ENCODE data around the gene ZMAT2. TPM values are rescaled to one million over a fixed set of nuclear protein-coding genes. Genes with fewer than 3 reads are reported as not detected.
"Not testable (repeated sequence)": the region's sequence is repeated elsewhere in the genome, so short reads cannot be mapped to it uniquely, and the experiment has no call there.

ZMAT2 gene, protein sequence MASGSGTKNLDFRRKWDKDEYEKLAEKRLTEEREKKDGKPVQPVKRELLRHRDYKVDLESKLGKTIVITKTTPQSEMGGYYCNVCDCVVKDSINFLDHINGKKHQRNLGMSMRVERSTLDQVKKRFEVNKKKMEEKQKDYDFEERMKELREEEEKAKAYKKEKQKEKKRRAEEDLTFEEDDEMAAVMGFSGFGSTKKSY
- total RNA-seq (100 to 1,000 TPM in 1 of 2 donors, 10 to 100 TPM in 1; 36.5 to 102 TPM), polyA plus RNA-seq (ENCODE audit: insufficient read length in 2 of 2) (100 to 1,000 TPM; 103 to 109 TPM)
- long read RNA-seq, donor 1, transcript ZMAT2-201 (6 exons, 1,647 nt) = major isoform, 26 of 26 reads
- long read RNA-seq, donor 1, partial matches to known transcripts = 0 of 26 reads
- long read RNA-seq, donor 1, other reads (novel, unspliced or antisense) = 0 of 26 reads
- long read RNA-seq, donor 2, transcript ZMAT2-201 (6 exons, 1,647 nt) = major isoform, 5 of 5 reads
- long read RNA-seq, donor 2, partial matches to known transcripts = 0 of 5 reads
- long read RNA-seq, donor 2, other reads (novel, unspliced or antisense) = 0 of 5 reads
- long read RNA-seq, donor 3, transcript ZMAT2-201 (6 exons, 1,647 nt) = major isoform, 10 of 10 reads
- long read RNA-seq, donor 3, partial matches to known transcripts = 0 of 10 reads
- long read RNA-seq, donor 3, other reads (novel, unspliced or antisense) = 0 of 10 reads
- long read RNA-seq, donor 4, transcript ZMAT2-201 (6 exons, 1,647 nt) = major isoform, 26 of 33 reads
- long read RNA-seq, donor 4, partial matches to known transcripts = 6 of 33 reads
- long read RNA-seq, donor 4, other reads (novel, unspliced or antisense) = 0 of 33 reads

DNA sequence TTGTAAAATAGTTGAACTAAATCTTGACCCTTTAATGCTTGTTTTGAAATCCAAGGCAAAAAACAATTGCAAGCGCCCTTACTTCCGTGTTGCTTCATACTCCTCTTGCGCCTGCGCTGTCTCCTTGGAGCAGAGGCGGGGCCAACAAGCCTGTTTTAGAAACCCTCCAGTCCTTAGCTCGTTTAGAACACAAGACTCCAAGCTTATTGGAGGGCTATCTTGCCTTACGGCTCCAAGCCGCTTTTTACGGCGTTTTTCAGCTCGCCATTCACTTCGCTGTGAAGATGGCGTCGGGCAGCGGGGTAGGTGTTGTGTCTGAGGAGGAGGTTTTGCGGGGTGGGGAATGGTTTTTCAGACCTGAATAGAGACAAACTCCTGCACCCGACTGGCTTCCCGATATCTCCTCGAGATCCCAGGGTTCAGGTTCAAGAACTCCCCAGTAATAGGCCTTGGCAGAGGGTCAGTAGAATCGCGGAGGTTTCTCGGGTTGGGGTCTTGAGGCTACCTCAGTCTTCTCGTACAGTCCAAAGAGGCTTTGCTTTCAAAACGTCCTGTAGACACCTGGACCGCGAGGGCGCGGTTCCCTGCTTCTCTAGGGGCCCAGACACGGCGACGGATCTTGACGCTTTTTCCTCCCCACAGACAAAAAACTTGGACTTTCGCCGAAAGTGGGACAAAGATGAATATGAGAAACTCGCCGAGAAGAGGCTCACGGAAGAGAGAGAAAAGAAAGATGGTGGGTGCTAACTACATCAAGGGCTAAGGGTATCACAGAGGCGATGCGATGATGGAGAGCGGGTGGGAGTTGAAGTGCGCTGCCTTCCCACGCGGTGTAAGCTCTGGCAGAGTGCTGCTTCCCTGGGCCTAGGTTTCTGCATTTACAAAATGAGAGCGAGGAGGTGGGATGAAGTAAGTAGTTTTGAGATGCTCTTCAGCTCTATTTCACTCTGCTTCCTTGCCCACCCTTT lies at the start of gene ZMAT2:
TSS of gene ZMAT2 (plus strand) at position 271 of the 968 bp plus-strand sequence. CDS start at position 285, 14 bp downstream.
- peaks cover 47% of the 10 kb centered on the region for H3K36me3 ChIP-seq (ENCODE audit: control insufficient read depth, insufficient read depth, low read length)
- H3K4me1 ChIP-seq (ENCODE audit: control insufficient read depth, insufficient read depth, low read length) = peaks cover 4% of the 10 kb centered on the region
- peak within 1 kb of the TSS; percentile 42 for H3K27ac ChIP-seq (ENCODE audit: low read depth, low read length)
- peak; percentile 94 to 99 (median 96) for DNase-seq (ENCODE audit: low read depth in 4 of 6, low spot score in 6 of 6)
- peak within 1 kb of the TSS; percentile 81 for H3K4me3 ChIP-seq (ENCODE audit: low read depth, low read length)
- WGBS (ENCODE audit: insufficient coverage) = 3% methylated on average over 27 of the region's 44 CpGs
- H3K27me3 ChIP-seq (ENCODE audit: control insufficient read depth, insufficient read depth, low read length) = no peaks in the 10 kb centered on the region
- H3K9me3 ChIP-seq (ENCODE audit: control insufficient read depth, insufficient read depth, low read length) = no peaks in the 10 kb centered on the region

DNA sequence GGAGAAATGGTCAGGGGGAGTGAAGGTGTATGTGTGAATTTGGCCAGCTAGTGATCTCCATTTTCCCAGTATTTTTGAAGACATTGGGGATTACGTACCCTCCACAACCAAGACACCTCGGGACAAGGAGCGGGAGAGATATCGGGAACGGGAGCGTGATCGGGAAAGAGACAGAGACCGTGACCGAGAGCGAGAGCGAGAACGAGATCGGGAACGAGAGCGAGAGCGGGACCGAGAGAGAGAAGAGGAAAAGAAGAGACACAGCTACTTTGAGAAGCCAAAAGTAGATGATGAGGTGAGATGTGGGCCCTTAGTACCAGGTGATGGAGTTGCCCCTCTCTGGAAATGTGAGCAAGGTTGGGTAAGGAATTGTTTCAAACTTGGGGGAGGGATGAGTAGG lies 41.4 kb upstream of the ZMAT2 start:
- WGBS (ENCODE audit: insufficient coverage) = 98% methylated on average over 17 of the region's 17 CpGs

DNA sequence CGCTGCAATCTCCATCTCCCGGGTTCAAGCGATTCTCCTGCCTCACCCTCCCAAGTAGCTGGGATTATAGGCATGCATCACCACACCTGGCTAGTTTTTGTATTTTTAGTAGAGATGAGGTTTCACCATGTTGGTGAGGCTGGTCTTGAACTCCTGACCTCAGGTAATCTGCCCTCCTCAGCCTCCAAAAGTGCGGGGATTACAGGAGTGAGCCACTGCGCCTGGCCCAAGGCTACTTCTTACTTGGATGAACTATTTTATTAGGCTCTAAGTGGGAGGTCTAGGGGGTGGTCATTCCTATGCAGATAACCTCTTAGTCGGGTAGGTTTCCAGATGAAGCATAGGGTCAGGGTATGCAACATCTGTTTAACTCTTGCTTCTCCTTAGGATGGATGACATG lies 39.9 kb upstream of the ZMAT2 start:
- 90% methylated on average over 3 of the region's 6 CpGs for WGBS (ENCODE audit: insufficient coverage)
- H3K36me3 ChIP-seq (ENCODE audit: control insufficient read depth, insufficient read depth, low read length) = peaks cover 49% of the 10 kb centered on the region
- not testable (repeated sequence) for H3K27me3 ChIP-seq (ENCODE audit: control insufficient read depth, insufficient read depth, low read length); DNase-seq (ENCODE audit: low read depth in 4 of 6, low spot score in 6 of 6); H3K27ac ChIP-seq (ENCODE audit: low read depth, low read length); H3K9me3 ChIP-seq (ENCODE audit: control insufficient read depth, insufficient read depth, low read length); H3K4me3 ChIP-seq (ENCODE audit: low read depth, low read length)
- peaks cover 13% of the 10 kb centered on the region for H3K4me1 ChIP-seq (ENCODE audit: control insufficient read depth, insufficient read depth, low read length)

More for the DNA sequence above, 41.4 kb upstream of the ZMAT2 start:
- DNase-seq (ENCODE audit: low read depth in 4 of 6, low spot score in 6 of 6) = no peak
- Histone ChIP-seq H3K27me3 (ENCODE audit: control insufficient read depth, insufficient read depth, low read length) (no peaks in the 10 kb centered on the region), H3K4me3 (ENCODE audit: low read depth, low read length) (no peak overlapping the region), H3K36me3 (ENCODE audit: control insufficient read depth, insufficient read depth, low read length) (peaks cover 55% of the 10 kb centered on the region), H3K9me3 (ENCODE audit: control insufficient read depth, insufficient read depth, low read length) (no peaks in the 10 kb centered on the region), H3K27ac (ENCODE audit: low read depth, low read length) (no peak overlapping the region), H3K4me1 (ENCODE audit: control insufficient read depth, insufficient read depth, low read length) (peaks cover 5% of the 10 kb centered on the region)

DNA sequence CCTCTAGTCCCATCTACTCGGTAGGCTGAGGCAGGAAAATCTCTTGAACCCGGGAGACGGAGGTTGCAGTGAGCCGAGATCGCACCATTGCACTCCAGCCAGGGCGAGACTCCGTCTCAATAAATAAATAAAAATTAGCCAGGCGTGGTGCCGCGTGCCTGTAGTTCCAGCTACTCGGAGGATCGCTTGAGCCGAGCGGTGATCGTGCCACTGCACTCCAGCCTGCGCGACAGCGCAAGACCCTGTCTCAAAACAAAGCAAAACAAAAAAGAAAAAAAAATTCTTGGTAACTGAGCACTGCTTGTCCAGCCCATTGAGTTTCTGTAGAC lies 36.3 kb upstream of the ZMAT2 start:
- Histone ChIP-seq H3K27ac (ENCODE audit: low read depth, low read length) (peak overlapping the region; percentile 90), H3K4me1 (ENCODE audit: control insufficient read depth, insufficient read depth, low read length) (peaks cover 20% of the 10 kb centered on the region), H3K27me3 (ENCODE audit: control insufficient read depth, insufficient read depth, low read length) (no peaks in the 10 kb centered on the region), H3K4me3 (ENCODE audit: low read depth, low read length) (peak overlapping the region; percentile 92), H3K36me3 (ENCODE audit: control insufficient read depth, insufficient read depth, low read length) (peaks cover 30% of the 10 kb centered on the region), H3K9me3 (ENCODE audit: control insufficient read depth, insufficient read depth, low read length) (no peaks in the 10 kb centered on the region)
- 7% methylated on average over 17 of the region's 18 CpGs for WGBS (ENCODE audit: insufficient coverage)
- DNase-seq (ENCODE audit: low read depth in 4 of 6, low spot score in 6 of 6) = no peak

DNA sequence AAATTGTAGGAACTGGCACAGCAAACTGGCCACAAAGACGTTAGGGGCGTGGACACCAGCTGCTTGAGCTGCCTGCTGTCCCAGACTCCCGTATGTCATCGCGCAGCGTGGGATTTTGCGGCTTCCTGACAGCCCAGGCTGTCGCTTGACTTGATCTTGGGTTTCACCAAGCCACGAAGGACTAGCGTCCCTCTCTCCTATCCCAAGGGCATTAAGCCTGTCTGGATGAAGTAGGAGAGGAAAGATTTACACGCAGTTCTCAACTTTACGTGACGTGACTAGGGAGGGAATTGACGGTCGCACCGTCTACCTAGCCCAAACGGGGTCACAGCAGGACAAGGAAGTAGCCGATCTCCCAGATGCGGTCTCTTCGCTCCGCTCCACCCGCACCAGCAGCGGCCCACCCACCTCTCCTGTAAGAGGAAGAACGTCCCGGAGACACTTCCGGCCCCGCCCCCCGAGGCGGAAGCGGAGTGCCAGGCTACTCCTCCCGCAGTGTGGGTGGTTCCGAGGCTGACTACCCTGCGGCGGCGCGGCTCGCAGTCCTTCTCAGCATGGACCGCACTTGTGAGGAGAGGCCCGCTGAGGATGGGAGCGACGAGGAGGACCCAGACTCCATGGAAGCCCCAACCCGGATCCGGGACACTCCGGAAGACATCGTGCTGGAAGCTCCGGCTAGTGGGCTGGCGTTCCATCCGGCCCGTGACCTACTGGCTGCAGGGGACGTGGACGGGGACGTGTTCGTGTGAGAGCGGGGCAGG lies 35.7 kb upstream of the ZMAT2 start, which contains the start of gene WDR55:
TSS of gene WDR55 (plus strand) at position 546 of the 761 bp plus-strand sequence. CDS start at position 555, 9 bp downstream.
- peak; percentile 75 to 98 (median 88) for DNase-seq (ENCODE audit: low read depth in 4 of 6, low spot score in 6 of 6)
- under 1% methylated on average over 51 of the region's 54 CpGs for WGBS (ENCODE audit: insufficient coverage)
- no peaks in the 10 kb centered on the region for H3K9me3 ChIP-seq (ENCODE audit: control insufficient read depth, insufficient read depth, low read length)
- peak within 1 kb of the TSS; percentile 90 for H3K27ac ChIP-seq (ENCODE audit: low read depth, low read length)
- peak within 1 kb of the TSS; percentile 92 for H3K4me3 ChIP-seq (ENCODE audit: low read depth, low read length)
- H3K27me3 ChIP-seq (ENCODE audit: control insufficient read depth, insufficient read depth, low read length) = no peaks in the 10 kb centered on the region
- H3K36me3 ChIP-seq (ENCODE audit: control insufficient read depth, insufficient read depth, low read length) = peaks cover 30% of the 10 kb centered on the region
- peaks cover 20% of the 10 kb centered on the region for H3K4me1 ChIP-seq (ENCODE audit: control insufficient read depth, insufficient read depth, low read length)

DNA sequence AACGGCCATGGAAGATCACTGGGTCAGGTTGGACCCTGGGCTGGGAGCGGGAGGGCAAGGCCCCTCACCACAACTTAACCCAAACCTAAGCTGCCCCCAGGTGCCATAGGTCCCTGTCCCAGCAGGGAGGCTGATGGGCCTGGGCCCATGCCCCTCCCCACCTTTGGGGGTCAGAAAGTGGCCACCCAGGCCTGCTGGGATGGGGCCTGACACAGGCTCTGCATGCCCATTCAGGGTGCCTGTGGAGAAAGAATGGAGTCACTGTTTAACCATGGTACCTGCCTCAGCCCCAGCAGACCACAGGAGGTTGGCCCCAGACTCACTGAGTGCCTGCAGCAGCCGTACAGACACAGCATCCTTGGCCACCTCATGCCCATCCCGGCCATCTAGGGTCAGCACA lies 29.2 kb upstream of the ZMAT2 start:
- H3K27me3 ChIP-seq (ENCODE audit: control insufficient read depth, insufficient read depth, low read length); H3K4me3 ChIP-seq (ENCODE audit: low read depth, low read length); DNase-seq (ENCODE audit: low read depth in 4 of 6, low spot score in 6 of 6); H3K4me1 ChIP-seq (ENCODE audit: control insufficient read depth, insufficient read depth, low read length); H3K27ac ChIP-seq (ENCODE audit: low read depth, low read length); H3K9me3 ChIP-seq (ENCODE audit: control insufficient read depth, insufficient read depth, low read length): not testable (repeated sequence)
- WGBS (ENCODE audit: insufficient coverage) = no CpG with 5 or more reads among the region's 4 CpGs
- peaks cover 69% of the 10 kb centered on the region for H3K36me3 ChIP-seq (ENCODE audit: control insufficient read depth, insufficient read depth, low read length)

DNA sequence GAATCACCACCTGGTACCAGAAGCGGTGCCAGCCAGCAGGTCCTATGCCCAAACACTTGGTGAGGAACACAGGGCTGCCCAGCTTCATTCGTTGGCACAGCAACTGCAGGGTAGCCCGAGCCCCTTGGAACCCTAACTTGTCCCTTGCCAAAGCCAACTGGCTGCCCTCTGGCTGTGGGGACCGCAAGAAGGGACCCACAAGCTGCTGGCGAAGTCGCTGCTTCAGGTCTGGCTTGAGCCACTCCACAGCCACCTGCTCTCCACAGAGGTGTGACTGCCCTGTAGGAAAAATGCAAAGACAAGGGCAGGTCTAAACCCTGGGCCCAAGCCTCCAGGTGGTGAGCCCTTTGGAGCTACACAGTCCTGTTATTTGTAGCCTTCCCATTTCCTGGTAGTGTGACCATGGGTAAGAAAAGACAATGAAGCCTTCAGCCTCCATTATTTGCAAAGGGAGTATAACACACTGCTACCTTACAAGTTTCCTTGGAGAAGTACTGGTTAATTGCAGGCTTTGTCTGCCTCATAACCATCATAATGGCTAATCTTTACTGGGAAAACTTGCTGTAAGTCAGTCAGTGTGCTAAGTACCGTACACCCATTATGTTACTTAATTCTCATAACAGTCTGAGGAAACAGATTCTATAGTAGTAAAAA lies 28.6 kb upstream of the ZMAT2 start:
- Histone ChIP-seq H3K27ac (ENCODE audit: low read depth, low read length) (no peak overlapping the region), H3K4me3 (ENCODE audit: low read depth, low read length) (no peak overlapping the region), H3K36me3 (ENCODE audit: control insufficient read depth, insufficient read depth, low read length) (peaks cover 75% of the 10 kb centered on the region), H3K27me3 (ENCODE audit: control insufficient read depth, insufficient read depth, low read length) (no peaks in the 10 kb centered on the region), H3K9me3 (ENCODE audit: control insufficient read depth, insufficient read depth, low read length) (no peaks in the 10 kb centered on the region), H3K4me1 (ENCODE audit: control insufficient read depth, insufficient read depth, low read length) (no peaks in the 10 kb centered on the region)
- peak in 1 of 6 donors; percentile 12 for DNase-seq (ENCODE audit: low read depth in 4 of 6, low spot score in 6 of 6)
- WGBS (ENCODE audit: insufficient coverage) = 97% methylated on average over 5 of the region's 7 CpGs

DNA sequence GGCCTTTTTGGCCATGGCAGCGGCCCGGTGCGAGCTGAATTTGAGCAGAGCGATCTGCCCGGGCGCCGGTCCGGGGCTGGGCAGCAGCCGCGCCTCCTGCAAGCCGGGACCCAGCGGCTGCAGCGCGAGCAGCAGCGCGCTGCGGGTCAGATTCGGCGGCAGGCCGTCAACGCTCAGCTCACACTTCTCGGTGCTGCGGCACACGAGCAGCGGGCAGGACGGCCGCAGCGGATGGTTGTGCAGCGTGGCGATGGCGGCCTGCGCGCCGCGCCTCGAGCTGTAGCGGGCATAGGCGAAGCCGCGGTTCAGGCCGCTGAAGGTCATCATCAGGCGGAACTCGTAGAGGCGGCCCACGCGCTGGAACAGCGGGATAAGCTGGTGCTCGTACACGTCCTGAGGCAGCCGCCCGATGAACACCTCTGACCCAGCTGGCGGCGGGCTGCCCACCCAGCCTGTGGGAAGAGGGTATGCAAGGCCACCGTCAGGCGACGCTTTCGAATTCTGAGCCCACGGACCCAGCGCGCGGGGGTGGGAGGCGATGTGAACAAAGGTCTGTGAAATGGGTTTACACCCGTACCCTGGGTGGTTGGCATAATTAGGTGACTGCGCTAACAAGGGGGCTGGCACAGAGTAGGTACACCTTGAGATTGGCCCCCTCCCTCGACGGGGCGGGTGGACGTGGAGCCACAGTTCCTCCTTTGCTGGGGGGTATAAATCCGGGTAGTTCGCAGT lies 27.6 kb upstream of the ZMAT2 start:
- Histone ChIP-seq H3K36me3 (ENCODE audit: control insufficient read depth, insufficient read depth, low read length) (peaks cover 85% of the 10 kb centered on the region), H3K27me3 (ENCODE audit: control insufficient read depth, insufficient read depth, low read length) (no peaks in the 10 kb centered on the region), H3K4me1 (ENCODE audit: control insufficient read depth, insufficient read depth, low read length) (no peaks in the 10 kb centered on the region), H3K9me3 (ENCODE audit: control insufficient read depth, insufficient read depth, low read length) (no peaks in the 10 kb centered on the region), H3K4me3 (ENCODE audit: low read depth, low read length) (no peak overlapping the region), H3K27ac (ENCODE audit: low read depth, low read length) (no peak overlapping the region)
- 28% methylated on average over 67 of the region's 70 CpGs for WGBS (ENCODE audit: insufficient coverage)
- peak in 2 of 6 donors; percentile 11 to 16 for DNase-seq (ENCODE audit: low read depth in 4 of 6, low spot score in 6 of 6)
